ENCODE results near the gene DPM2. TPM values are rescaled to one million over a fixed set of nuclear protein-coding genes. Genes with fewer than 3 reads are reported as not detected.

Gene DPM2
- total and polyA plus RNA-seq, 3 donors from 2014 or later = 33.5 to 46.6 (median 36.4) TPM

- TF ChIP-seq POLR2A (IDR thresholded peaks at IDR 0.05) (no peak), CTCF (IDR thresholded peaks at IDR 0.05) (no peak)
- Histone ChIP-seq H3K27ac (peak overlapping the region; percentile 56 to 77), H3K27me3 (no peaks in the 10 kb centered on the region), H3K36me3 (ENCODE audit: low read depth, missing control alignments) (no peaks in the 10 kb centered on the region), H3K4me3 (no peak overlapping the region), H3K4me1 (peaks cover 68% of the 10 kb centered on the region), H3K9me3 (no peaks in the 10 kb centered on the region)
- intact Hi-C loops (cut with DNase I; ENCODE audit: low total_unique reads) = loop anchor here (5.0 kb wide), 1 partner anchor 82 kb away; no protein-coding TSS in a partner anchor
- DNase-seq = peak; percentile 84
- 68 to 86% methylated on average over 14 to 17 of the region's 17 CpGs for WGBS, 2 donors
These were observed 12.3 kb upstream of the DPM2 start for GRCh38 chr9:127949827-127950512.

GRCh38 chr9:127947841-127948710 lies 10.4 kb upstream of the DPM2 start:
- Histone ChIP-seq H3K36me3 (ENCODE audit: low read depth, missing control alignments) (peaks cover 5% of the 10 kb centered on the region), H3K27me3 (no peaks in the 10 kb centered on the region), H3K4me1 (peaks cover 52% of the 10 kb centered on the region), H3K9me3 (no peaks in the 10 kb centered on the region), H3K27ac (peak overlapping the region; percentile 55 to 65), H3K4me3 (no peak overlapping the region)
- no peak for DNase-seq
- intact Hi-C loops (cut with DNase I; ENCODE audit: low total_unique reads) = loop anchor here (5.0 kb wide), 1 partner anchor 84 kb away; no protein-coding TSS in a partner anchor
- WGBS, 2 donors = 68 to 81% methylated on average over 16 to 17 of the region's 17 CpGs
- TF ChIP-seq CTCF (IDR thresholded peaks at IDR 0.05) = no peak
- TF ChIP-seq POLR2A (IDR thresholded peaks at IDR 0.05) = no peak

- peaks cover 54% of the 10 kb centered on the region for H3K4me1 ChIP-seq
- DNase-seq = no peak
- peaks cover 5% of the 10 kb centered on the region for H3K36me3 ChIP-seq (ENCODE audit: low read depth, missing control alignments)
- H3K27me3 ChIP-seq = no peaks in the 10 kb centered on the region
- WGBS, 2 donors = 51 to 63% methylated on average over 2 to 3 of the region's 3 CpGs
- no peak overlapping the region for H3K4me3 ChIP-seq
- H3K27ac ChIP-seq = peak overlapping the region in 1 of 2 donors; percentile 56
- H3K9me3 ChIP-seq = no peaks in the 10 kb centered on the region
- intact Hi-C loops (cut with DNase I; ENCODE audit: low total_unique reads) = loop anchor here (5.0 kb wide), 1 partner anchor 86 kb away; no protein-coding TSS in a partner anchor
- no peak for TF ChIP-seq POLR2A (IDR thresholded peaks at IDR 0.05)
- TF ChIP-seq CTCF (IDR thresholded peaks at IDR 0.05) = no peak
These were observed 9.1 kb upstream of the DPM2 start for GRCh38 chr9:127946728-127947127.

DNA sequence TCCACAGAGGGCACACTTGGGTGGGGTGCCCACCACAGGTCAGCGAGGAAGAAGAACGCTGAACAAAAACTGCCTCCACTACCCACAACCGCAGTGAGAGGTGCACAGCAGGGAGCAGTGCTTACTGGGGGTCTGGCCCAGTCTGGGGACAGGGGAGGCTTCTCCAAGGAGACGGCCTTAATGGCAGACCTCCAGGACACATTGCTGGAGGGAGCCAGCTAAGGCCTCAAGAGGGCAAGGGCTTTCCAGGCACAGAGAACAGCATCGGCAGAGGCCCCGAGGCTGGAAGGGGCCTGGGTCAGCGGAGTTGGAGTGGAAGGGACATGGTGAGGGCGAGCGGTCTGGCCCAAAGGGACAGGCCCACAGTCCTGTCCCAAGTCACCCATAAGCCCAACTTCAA lies 8.3 kb upstream of the DPM2 start:
- H3K27me3 ChIP-seq = no peaks in the 10 kb centered on the region
- H3K4me1 ChIP-seq = peaks cover 57% of the 10 kb centered on the region
- no peaks in the 10 kb centered on the region for H3K9me3 ChIP-seq
- peaks cover 5% of the 10 kb centered on the region for H3K36me3 ChIP-seq (ENCODE audit: low read depth, missing control alignments)
- WGBS, 2 donors = 69 to 79% methylated on average over 8 to 9 of the region's 9 CpGs
- TF ChIP-seq POLR2A (IDR thresholded peaks at IDR 0.05) = no peak
- no peak for TF ChIP-seq CTCF (IDR thresholded peaks at IDR 0.05)
- intact Hi-C loops (cut with DNase I; ENCODE audit: low total_unique reads) = loop anchor here (5.0 kb wide), 1 partner anchor 86 kb away; no protein-coding TSS in a partner anchor
- H3K4me3 ChIP-seq = no peak overlapping the region
- peak overlapping the region in 1 of 2 donors; percentile 56 for H3K27ac ChIP-seq
- no peak for DNase-seq
